Measurements from ENCODE around the gene CNOT3. TPM values are rescaled to one million over a fixed set of nuclear protein-coding genes. Genes with fewer than 3 reads are reported as not detected.

The CNOT3 gene
- total and polyA plus RNA-seq, 12 donors = 8.3 to 82.3 (median 47.1) TPM

- no peak overlapping the region for H3K4me3 ChIP-seq
- peaks cover 0 to 97% of the 10 kb centered on the region in 2 donors for H3K36me3 ChIP-seq (replicated peaks in 1 of 2)
- TF ChIP-seq POLR2A (IDR thresholded peaks at IDR 0.05) = no peak
- TF ChIP-seq, protein P1, sequence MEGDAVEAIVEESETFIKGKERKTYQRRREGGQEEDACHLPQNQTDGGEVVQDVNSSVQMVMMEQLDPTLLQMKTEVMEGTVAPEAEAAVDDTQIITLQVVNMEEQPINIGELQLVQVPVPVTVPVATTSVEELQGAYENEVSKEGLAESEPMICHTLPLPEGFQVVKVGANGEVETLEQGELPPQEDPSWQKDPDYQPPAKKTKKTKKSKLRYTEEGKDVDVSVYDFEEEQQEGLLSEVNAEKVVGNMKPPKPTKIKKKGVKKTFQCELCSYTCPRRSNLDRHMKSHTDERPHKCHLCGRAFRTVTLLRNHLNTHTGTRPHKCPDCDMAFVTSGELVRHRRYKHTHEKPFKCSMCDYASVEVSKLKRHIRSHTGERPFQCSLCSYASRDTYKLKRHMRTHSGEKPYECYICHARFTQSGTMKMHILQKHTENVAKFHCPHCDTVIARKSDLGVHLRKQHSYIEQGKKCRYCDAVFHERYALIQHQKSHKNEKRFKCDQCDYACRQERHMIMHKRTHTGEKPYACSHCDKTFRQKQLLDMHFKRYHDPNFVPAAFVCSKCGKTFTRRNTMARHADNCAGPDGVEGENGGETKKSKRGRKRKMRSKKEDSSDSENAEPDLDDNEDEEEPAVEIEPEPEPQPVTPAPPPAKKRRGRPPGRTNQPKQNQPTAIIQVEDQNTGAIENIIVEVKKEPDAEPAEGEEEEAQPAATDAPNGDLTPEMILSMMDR (IDR thresholded peaks at IDR 0.05) = no peak
- no peak for DNase-seq
- H3K27ac ChIP-seq = no peak overlapping the region
- whole genome bisulfite sequencing, 4 donors = 69 to 92% (median 88%) methylated on average over 3 to 19 of the region's 19 CpGs
- intact Hi-C loops (cut with DNase I) = no loop called here
- H3K4me1 ChIP-seq (replicated peaks in 1 of 2) = no peaks in the 10 kb centered on the region
- no peaks in the 10 kb centered on the region for H3K9me3 ChIP-seq (replicated peaks in 1 of 3)
- no peaks in the 10 kb centered on the region for H3K27me3 ChIP-seq
These were observed 13.2 kb upstream of the CNOT3 start for GRCh38 chr19:54124393-54124792.

DNA sequence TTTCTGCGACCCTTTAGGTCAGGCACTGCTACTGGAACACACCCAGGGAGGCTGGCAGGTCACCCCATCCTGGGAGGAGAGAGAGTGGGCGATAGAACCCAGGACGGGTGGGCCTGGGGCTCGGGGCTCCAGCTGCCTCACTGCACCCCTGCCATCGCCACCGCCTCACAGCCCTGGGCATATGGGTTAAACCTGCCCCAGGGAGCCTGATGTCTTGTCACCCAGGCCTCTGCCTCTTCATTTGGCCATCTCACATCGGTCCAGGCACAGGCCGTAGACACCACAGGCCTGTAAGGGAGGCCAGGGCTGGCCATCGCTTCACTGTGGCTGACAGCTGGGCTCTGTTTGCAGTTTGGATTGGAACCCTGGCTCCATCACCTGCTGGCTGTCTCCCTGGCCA is 11.8 kb upstream of the CNOT3 start:
- Histone ChIP-seq H3K4me1 (replicated peaks in 1 of 2) (no peaks in the 10 kb centered on the region), H3K9me3 (replicated peaks in 1 of 3) (no peaks in the 10 kb centered on the region), H3K4me3 (no peak overlapping the region), H3K27ac (no peak overlapping the region), H3K36me3 (replicated peaks in 1 of 2) (peaks cover 0 to 89% of the 10 kb centered on the region in 2 donors), H3K27me3 (no peaks in the 10 kb centered on the region)
- no peak for DNase-seq
- TF ChIP-seq, protein P1 (IDR thresholded peaks at IDR 0.05) = no peak
- no peak for TF ChIP-seq POLR2A (IDR thresholded peaks at IDR 0.05)
- WGBS, 4 donors = 74 to 94% (median 88%) methylated on average over 8 to 9 of the region's 9 CpGs
- intact Hi-C loops (cut with DNase I) = no loop called here

DNA sequence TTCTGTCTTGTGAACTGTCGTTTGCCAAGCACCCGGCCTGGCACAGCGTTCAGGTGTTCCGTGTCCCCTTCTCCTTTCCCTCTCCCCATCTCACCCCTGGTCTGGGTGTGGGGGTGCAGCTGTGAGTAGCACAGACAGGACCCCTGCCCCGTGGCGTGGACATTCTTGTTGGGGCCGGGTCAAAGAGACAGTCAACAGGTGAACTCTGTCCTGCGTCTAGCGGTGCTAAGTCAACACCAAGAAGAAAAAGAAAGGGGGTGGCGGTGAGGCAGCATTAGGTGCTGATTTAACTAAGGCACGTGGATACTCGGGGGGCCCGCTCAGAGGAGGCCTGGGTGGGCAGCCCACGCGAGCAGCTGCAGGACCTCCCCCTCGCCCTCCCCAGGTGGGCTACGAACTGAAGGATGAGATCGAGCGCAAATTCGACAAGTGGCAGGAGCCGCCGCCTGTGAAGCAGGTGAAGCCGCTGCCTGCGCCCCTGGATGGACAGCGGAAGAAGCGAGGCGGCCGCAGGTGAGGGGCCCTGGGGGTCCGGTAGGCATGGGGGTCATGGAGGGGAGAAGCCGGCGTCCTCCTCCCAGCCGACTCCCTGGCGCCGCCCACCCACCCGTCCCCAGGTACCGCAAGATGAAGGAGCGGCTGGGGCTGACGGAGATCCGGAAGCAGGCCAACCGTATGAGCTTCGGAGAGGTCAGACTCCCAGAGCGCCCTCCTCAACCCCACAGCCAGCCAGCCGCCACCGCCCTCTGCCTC is 9.7 kb upstream of the CNOT3 start:
- no peak for TF ChIP-seq POLR2A (IDR thresholded peaks at IDR 0.05)
- TF ChIP-seq, protein P1 (IDR thresholded peaks at IDR 0.05) = no peak
- no peak for DNase-seq
- Histone ChIP-seq H3K27ac (no peak overlapping the region), H3K36me3 (replicated peaks in 1 of 2) (peaks cover 0 to 77% of the 10 kb centered on the region in 2 donors), H3K9me3 (replicated peaks in 1 of 3) (no peaks in the 10 kb centered on the region), H3K4me3 (no peak overlapping the region), H3K27me3 (no peaks in the 10 kb centered on the region), H3K4me1 (replicated peaks in 1 of 2) (no peaks in the 10 kb centered on the region)
- intact Hi-C loops (cut with DNase I) = no loop called here
- WGBS, 4 donors = 89 to 93% (median 92%) methylated on average over 31 to 44 of the region's 44 CpGs

- H3K27me3 ChIP-seq = no peaks in the 10 kb centered on the region
- no peak overlapping the region for H3K27ac ChIP-seq
- intact Hi-C loops (cut with DNase I) = no loop called here
- DNase-seq = no peak
- no peak overlapping the region for H3K4me3 ChIP-seq
- TF ChIP-seq, protein P1 (IDR thresholded peaks at IDR 0.05) = no peak
- no peak for TF ChIP-seq POLR2A (IDR thresholded peaks at IDR 0.05)
- peaks cover 0 to 72% of the 10 kb centered on the region in 2 donors for H3K36me3 ChIP-seq (replicated peaks in 1 of 2)
- 86 to 95% (median 90%) methylated on average over 20 of the region's 20 CpGs for WGBS, 4 donors
- no peaks in the 10 kb centered on the region for H3K4me1 ChIP-seq (replicated peaks in 1 of 2)
- H3K9me3 ChIP-seq (replicated peaks in 1 of 3) = no peaks in the 10 kb centered on the region
These were observed 9.2 kb upstream of the CNOT3 start for GRCh38 chr19:54128441-54128725.

Measured in adrenal gland (tissue), 12 donors.